IPS DF 4.7 (cell line): Measurements from ENCODE around the gene NR2C2AP.
"Not testable (repeated sequence)": the region's sequence is repeated elsewhere in the genome, so short reads cannot be mapped to it uniquely, and the experiment has no call there.

Source experiments
- DNase-seq: peaks from one replicate; pipeline ENCODE4 v3.0.0-alpha.2; 2013; ENCODE audit warnings: low spot score; ENCODE audit errors: extremely low read depth

Gene NR2C2AP

GRCh38 chr19:19203012-19203856 is at the start of gene NR2C2AP:
TSS of gene NR2C2AP (minus strand) at chr19:19203414. CDS start at chr19:19203060, 354 bp downstream.
- no peak for DNase-seq

GRCh38 chr19:19250196-19250801 is 47.1 kb upstream of the NR2C2AP start:
- DNase-seq, result no peak

GRCh38 chr19:19240476-19240875 is 37.3 kb upstream of the NR2C2AP start:
- DNase-seq, result no peak

GRCh38 chr19:19239675-19240074 is 36.5 kb upstream of the NR2C2AP start:
- DNase-seq, result no peak

- no peak for DNase-seq
Measured at GRCh38 chr19:19238126-19238894, 35.1 kb upstream of the NR2C2AP start.

GRCh38 chr19:19236173-19236572 is 33.0 kb upstream of the NR2C2AP start:
- DNase-seq, result no peak

- no peak for DNase-seq
Measured at GRCh38 chr19:19234220-19234816, 31.1 kb upstream of the NR2C2AP start.

- no peak for DNase-seq
Measured at GRCh38 chr19:19232261-19232721, 29.1 kb upstream of the NR2C2AP start.

GRCh38 chr19:19230999-19231398 is 27.8 kb upstream of the NR2C2AP start:
- DNase-seq, result no peak

- no peak for DNase-seq
Measured at GRCh38 chr19:19229701-19230100, 26.5 kb upstream of the NR2C2AP start.

GRCh38 chr19:19227217-19227616 is 24.0 kb upstream of the NR2C2AP start:
- no peak for DNase-seq

- DNase-seq, result no peak
Measured at GRCh38 chr19:19226663-19227062, 23.4 kb upstream of the NR2C2AP start.

- DNase-seq, result no peak
Measured at GRCh38 chr19:19226204-19226603, 23.0 kb upstream of the NR2C2AP start.

GRCh38 chr19:19224852-19225494 is 21.8 kb upstream of the NR2C2AP start:
- DNase-seq, result no peak

- no peak for DNase-seq
Measured at GRCh38 chr19:19224150-19224851, 21.1 kb upstream of the NR2C2AP start.

- DNase-seq, result no peak
Measured at GRCh38 chr19:19223636-19224035, 20.4 kb upstream of the NR2C2AP start.

GRCh38 chr19:19223060-19223459 is 19.8 kb upstream of the NR2C2AP start:
- no peak for DNase-seq

GRCh38 chr19:19221000-19221399 is 17.8 kb upstream of the NR2C2AP start:
- not testable (repeated sequence) for DNase-seq

GRCh38 chr19:19218911-19219310 is 15.7 kb upstream of the NR2C2AP start:
- DNase-seq, result no peak

GRCh38 chr19:19217099-19217498 is 13.9 kb upstream of the NR2C2AP start:
- no peak for DNase-seq
